Stimulated activated CD4-positive, alpha-beta T cell treated with anti-CD3 and anti-CD28 coated beads, Interleukin-4, amount 100 ng/mL, for 48 hours (primary cell): ENCODE measurements around the gene NFIC.
"Not testable (repeated sequence)": the region's sequence is repeated elsewhere in the genome, so short reads cannot be mapped to it uniquely, and the experiment has no call there.

Source experiments
- DNase-seq, 2 donors: peaks; one replicate each; pipeline ENCODE4 v3.0.0-alpha.2; 2020; ENCODE audit warnings: low read depth in 2 of 2

The NFIC gene

DNA sequence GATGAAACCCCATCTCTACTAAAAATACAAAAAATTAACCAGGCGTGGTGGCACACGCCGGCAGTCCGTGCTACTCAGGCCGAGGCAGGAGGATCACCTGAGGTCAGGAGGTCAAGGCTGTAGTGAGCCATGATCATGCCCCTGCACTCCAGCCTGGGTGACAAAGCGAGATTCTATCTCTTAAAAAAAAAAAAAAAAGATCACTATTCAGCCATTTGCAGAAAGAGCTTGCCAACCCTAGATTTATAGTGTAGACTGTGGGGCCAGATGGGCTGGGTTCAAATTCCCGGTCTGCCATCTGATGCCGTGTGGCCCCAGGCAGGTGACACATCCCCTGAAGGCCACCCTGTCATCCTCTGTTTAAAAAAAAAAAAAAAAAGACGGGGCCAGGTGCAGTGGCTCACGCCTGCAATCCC is 85.1 kb downstream of the NFIC start:
- DNase-seq = no peak

DNA sequence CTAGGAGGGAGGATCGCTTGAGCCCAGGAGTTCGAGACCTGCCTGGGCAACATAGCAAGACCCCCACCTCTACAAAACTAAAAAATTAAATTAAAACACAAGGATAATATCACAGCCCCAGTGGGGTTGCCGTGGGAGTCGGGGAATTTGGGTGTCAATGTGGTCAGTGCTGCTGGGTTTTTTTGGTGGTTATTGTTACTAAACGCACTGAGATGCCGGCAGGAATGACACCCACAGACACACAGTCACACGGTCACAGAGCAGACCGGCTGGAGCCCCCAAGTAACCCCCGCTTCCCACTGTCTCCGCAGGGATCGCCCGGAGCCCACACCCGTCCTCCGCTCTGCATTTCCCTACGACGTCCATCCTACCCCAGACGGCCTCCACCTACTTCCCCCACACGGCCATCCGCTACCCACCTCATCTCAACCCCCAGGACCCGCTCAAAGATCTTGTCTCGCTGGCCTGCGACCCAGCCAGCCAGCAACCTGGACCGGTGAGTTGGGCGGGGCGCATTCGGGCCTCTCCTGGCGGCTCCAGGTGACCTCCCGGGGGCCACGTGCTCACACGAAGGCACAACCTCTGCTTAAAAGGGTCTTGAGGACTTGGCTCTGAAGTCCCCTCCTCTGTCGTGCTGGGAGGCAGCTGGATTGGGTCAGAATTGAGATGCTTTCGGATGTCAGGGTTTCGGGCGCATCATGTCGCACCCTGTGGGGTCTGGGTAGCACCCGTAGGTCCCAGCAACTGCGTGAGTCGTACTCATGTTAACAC is 86.0 kb downstream of the NFIC start:
- DNase-seq = no peak

DNA sequence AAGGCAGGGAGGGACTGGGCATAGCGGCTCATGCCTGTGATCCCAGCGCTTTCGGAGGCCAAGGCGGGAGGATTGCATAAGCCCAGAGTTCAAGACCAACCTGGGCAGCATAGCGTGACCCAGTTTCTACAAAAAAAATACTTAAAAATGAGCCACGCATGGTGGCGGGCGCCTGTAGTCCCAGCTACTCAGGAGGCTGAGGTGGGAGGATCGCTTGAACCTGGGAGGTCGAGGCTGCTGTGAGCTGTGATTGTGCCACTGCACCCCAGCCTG is 86.5 kb downstream of the NFIC start:
- not testable (repeated sequence) for DNase-seq

DNA sequence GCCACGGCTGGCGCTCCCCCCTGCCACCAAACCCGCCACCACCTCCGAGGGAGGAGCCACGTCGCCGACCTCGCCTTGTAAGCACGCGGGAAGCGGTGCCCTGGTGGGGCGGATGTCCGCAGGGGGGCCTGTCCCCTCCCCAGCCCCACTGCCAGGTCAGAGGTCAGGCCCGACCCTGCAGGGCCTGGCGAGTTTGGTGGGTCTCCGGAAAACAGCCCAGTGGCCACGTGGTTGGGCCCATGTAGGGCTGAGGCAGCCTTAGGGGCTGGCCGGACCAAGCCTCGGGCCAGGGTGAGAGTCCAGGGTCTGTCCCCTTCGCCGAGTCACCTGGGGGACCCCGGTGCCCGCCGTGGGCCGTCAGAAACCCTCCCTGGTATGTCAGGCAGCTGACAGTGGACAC is 87.5 kb downstream of the NFIC start:
- no peak for DNase-seq

DNA sequence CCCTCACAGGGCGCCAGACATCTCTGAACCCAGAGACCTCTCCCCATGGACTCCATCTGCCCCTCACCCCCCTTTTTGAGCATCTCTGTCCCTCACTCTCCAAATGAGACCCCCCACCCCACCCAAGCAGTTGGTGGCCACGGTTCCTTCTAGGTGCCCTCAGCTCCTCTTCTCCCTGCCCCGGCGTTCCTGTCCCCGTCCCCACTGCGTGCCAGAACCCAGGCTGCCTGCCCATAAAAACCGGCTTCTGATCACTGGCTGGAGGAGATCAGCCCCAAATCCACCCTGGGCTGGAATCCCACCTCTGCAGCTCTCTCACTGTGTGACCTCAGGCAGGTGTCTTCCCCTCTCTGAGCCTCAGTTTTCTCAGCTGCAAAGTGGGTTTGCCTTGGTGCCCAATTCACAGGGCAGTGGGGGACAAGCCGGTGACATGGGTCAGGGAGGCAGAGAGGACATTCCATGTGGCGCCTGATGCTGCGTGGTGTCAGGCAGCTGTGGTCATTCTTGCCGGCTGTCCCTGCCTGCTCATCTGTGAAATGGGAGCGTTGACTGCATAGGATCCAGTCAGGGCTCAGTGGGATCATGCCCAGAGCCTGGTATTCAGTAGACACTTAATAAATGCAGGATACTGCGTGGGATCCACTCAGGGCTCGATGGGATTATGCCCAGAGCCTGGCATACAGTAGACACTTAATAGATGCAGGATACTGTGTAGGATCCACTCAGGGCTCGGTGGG is 88.4 kb downstream of the NFIC start:
- DNase-seq = no peak

DNA sequence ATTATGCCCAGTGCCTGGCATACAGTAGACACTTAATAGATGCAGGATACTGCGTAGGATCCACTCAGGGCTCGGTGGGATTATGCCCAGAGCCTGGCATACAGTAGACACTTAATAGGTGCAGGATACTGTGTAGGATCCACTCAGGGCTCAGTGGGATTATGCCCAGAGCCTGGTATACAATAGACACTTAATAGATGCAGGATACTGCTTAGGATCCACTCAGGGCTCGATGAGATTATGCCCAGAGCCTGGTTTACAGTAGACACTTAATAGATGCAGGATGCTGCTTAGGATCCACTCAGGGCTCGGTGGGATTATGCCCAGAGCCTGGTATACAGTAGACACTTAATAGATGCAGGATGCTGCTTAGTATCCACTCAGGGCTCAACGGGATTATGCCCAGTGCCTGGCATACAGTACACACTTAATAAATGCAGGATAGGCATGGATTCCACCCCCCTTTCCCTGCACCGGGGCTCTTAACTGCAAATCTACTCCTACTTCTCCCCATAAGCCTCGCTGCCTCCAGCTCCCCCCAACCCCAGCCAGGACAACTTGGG is 89.1 kb downstream of the NFIC start:
- no peak for DNase-seq

DNA sequence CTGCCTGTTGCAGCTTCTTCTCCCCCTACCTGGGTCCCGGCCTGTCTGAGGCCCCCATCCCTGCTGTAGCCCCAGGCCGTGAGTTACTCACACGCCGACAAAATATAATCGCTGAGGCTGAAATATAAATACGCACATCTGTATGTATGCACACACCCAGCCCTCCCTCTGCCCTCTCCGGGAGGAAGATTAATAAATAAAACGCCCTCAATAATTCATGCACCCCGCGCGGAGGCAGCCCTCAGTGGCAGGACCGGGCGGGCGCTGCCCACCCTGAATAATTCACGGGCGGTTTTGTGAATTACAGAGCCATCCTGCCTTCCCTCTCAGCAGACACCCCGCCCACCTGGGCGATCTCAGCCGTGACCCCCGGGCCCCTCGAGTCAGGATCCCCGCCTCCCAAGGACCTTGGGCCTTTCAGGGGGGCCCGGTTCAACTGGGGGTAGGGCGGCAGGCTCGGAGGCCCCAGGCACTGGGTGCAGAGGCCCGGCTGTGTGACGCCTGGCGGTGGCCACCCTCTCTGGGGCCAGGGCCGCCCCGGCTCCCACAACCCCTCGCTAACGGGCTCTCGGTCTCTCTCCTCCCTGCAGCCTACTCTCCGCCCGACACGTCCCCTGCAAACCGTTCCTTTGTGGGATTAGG is 89.7 kb downstream of the NFIC start:
- DNase-seq = no peak

DNA sequence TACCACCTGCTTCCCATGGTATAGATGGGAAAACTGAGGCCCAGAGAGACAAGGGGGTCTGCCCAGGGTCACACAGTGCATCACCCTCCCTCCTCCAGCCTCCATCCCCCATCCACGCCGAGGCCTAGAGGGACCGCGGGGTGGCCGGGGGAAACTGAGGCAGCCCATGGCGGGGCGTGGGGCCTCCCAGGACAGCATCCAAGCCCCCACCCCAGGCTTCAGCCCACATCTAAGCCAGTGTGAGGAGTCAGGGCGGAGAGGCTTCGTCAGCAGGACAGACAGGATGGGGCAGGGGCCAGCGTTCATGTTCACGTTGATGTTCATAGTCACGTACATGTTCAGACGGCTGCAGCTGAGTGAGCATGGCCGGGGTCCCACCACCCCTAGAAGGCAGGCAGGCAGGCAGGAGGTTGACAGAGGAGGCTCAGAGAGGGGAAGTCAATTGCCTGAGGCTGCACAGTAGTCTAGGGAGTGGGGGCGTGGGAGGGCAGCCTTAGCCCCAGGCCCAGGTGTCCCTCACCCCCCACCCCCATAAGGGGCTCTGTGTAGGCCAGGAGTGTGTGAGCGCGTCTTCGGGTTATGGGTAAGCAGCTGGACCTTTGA is 90.6 kb downstream of the NFIC start:
- no peak for DNase-seq

DNA sequence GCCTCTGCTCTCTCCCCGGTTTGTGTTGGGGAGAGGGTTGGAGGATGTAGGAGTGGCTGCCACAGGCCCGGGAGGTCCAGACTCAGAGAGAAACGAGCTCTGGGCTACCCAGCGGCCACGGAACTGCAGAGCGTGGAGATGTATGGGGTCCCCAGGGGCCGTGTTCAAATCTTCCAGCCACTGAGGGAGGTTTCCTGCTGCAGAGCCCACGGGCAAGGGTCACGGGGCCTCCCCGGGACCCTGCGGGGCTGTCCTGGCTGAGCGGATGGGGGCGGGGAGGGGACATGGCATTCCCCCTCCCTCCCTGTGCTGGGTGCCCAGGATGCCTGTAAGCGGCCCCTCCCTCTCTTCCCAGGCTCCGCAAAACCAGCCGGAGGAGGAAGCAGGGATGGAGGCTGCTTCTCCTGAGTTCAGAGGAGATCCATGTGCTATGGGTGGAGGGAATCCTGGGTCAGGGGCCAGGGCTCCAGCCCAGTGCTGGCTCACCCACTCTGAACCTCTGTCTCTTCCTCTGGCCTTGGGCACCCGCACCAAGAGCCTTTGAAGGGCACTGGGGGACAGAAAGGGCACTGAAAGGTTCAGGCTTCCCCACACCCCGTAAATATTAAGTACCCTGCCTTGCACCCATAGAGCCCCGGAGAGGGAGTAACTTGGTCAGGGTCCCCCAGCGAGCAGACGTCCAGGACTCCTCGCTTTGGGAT is 91.3 kb downstream of the NFIC start:
- DNase-seq = no peak

DNA sequence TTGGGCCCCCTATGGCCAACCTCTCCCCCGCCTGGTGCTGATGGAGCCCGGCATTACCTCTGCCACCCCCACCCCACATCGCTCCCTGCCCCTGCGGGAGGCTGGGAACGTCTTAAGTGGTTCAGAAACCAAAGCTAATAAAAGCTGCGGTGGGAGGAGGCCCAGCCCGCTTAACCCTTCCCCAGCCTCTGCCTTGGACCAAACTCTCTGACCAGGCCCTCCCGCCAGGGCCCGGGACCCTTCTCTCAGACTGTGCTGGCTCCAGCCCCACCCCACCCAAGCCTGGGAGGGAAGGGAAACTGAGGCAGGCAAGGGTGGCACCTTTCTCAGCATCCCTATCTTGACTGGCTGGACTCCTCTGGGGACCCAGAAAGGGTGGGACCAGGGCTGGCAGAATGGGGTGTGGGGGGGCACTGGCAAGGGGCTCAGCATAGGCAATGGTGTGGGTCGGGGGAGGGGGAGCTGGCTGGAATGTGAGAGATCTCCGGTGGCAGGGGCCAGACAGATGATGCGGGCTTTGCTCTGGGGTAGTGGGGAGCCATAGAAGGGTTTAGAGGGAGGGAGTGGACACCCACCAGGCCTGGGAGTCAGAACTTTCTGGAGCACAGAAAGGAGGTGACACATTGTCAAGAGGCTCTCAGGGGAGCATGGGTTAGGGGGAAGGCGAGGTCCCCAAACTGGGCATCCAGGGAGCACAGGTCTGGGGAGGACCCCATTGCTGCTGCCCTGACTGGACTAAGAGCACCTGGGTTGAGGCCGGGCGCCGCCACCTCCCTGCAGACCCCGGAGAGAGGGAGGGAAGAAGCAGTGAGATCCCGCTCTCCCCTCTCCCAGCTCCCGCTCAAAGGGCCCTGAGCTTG is 92.1 kb downstream of the NFIC start:
- DNase-seq = no peak

DNA sequence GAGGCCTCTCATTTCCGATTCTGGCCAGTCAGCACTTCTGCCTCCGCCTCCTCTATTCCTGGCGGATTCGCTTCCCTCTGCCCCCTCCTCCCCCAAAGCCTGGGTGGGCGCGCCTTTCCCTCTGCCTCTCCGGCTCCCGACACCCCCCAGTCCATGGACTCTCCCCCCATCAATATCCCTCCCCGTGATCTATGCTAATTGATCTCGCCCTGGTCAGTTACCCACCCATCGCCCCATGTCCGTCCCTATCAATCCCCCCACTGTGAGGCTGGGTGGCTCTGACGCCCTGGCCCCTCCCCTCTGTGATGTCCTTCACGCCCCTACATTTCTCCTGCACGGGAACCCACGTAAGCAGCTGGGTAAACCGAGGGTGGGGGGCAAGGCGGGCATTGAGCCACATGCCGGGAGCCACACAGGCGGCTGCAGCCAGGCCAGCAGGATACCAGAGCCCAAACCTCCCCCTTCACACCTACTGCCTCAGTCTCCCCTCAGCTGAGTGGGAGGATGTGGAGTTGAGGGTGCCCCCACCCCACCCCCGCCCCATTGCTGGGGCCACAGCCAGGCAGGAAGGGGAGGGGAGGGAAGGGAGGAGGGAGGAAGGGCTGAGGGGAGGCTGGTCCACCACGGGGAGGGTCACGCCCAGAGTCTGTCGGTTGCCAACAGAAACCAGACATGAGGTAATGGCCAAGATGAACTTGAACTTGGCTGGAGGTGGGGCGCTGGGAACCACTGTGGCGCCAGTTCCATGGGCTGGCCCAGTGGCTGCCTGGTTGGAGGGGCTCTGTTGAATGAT is 92.9 kb downstream of the NFIC start:
- no peak for DNase-seq

DNA sequence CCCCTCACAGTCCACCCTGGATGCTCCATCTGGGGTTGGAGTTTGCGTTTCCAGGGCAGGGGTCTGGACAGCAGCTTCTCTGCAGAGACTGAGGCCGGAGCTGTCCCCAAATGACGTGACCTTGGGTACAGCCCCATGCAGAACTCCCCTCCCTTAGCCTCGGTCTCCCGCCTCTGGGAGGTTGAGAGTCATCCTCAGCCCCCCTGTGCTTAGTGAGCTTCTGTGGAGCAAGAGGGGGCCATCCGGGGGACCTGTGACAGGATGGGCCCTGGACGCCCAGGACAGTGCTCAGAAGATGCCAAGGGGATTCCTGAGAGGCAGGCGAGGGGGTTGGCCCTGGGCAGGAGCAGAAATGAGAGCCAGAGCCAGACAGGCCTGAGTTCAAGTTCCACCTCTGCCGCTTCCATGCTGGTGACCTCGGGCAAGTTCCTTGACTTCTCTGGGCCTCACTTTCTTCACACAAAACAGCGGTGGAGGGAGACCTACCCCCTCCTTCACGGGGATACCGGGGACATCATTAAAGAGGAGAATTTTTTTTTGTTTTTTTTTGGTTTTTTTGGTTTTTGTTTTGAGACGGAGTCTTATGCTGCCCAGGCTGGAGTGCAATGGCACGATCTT is 93.7 kb downstream of the NFIC start:
- no peak for DNase-seq

DNA sequence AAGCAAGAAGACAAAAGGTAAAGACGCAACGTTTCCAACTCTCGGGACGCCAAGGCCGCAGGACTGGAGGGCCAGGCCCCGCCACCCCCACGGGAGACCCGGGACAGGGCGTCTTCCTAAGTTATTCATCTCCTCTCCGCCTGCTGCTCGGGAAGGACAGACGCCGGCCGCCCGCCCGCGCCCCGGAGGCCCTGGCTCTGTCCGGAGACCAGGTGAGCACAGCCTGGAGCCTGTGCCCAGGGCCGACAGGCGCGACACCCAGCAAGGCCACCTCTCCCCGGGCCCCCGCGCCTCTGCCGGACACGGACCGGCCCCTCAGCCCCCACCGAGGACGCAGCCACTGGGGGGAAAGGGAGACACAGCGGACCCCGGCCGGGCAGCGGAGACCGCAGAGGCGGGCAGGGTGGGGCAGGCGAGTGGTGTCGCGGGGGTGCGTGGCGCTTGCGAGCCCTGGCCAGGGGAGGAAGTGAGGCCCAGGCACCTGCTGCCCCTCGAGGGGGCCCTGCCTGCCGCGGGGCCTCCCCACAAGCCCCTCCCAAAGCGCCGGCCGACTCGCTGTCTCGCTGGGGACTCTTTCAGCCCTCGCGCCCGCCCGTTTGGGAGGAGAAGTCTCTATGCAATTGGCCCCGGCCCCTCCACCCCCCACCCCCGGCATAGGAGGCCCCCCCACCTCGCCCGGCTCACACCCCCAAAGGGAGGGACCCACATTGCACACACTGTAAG is 96.8 kb downstream of the NFIC start:
- DNase-seq = no peak

DNA sequence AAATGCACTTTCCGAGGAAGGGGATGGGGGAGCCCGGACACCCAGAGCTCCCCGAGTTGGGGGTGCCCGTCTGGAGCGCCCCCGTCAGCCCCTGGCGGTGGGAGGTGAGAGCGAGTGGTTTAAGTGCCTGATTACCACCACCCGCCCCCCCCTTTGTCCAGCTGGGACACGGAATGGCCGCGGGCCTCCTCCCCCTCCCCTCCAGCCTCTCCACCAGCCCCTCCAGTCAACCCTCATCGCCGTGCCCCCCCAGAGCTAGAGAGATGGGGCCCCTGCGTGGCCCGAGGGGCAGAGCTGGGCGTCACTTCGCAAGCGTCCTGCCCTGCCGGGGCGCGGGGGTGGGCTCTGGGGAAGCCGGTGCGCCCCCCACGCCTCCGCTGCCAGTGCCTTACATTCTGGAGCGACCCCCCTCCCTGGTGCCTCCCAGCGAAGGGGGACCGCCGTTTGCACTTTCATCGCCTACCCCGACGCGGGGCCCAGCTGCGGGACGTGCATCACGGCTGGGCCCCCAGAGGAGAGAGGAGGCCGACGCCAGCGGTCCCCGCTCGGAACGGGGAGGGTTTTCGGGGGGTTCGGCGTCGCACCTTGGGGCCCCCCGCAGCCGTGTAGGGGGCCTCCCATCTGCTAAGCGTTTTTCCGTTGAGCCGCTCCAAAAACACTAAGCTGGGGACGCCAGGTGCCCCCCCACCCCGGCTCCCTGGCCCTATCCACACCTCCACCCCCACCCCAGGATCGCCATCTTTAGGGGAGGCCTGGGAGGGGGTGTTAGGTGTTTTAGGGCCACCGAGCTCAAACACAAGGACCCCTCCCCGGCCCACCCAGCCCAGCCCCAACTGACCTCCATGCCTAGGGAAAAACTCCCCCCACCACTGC is 97.6 kb downstream of the NFIC start:
- DNase-seq = no peak

DNA sequence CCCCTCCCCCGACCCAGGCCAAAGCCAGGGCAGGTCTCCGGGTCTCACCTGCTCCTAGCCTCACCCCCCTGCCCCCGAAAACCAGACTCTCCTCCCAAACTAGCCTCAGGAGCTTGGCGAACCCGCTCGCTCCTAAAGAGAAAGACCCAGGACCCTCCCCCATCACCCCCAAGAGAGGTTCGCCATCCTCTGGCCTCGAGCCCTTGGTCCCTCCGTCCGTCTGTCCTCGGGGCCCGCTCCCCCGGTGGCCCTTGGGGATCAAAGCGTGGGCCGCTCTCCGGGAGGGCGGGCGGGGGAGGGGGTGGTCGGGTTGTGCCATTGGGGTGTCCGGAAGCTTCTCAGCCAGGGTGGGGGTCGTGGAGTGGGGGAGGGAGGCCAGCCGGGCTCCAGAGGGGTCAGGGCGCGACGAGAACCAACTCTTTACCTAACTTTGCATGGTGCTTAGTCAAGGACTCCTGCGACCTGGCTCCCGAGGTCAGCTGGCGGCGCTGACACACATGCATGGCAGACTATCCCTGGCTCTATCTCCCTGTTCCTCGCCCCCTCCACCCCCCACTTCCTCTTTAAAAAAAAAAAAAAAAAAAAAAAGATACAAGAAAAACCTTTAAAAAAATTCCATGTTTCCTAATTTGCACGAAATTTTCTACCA is 98.3 kb downstream of the NFIC start:
- no peak for DNase-seq

DNA sequence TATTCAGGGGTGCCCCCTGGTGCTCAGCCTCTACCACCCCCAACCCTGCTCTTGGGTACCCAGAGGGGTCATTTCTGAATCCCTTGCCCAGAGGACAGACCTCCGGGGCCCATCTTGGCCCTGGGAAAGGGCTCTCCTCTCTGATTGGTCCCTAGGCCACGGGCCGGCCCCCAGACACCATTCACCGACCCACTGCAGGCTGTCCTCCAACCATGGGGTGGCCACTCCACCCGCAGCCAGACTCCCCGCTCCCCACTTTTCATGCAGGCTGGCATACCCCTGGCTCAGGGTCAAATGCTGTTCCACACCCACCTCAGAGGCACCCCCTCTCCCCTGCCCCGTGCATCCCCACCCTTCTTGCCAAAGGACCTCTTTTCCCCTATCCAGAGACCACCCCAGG is 99.2 kb downstream of the NFIC start:
- DNase-seq = no peak

DNA sequence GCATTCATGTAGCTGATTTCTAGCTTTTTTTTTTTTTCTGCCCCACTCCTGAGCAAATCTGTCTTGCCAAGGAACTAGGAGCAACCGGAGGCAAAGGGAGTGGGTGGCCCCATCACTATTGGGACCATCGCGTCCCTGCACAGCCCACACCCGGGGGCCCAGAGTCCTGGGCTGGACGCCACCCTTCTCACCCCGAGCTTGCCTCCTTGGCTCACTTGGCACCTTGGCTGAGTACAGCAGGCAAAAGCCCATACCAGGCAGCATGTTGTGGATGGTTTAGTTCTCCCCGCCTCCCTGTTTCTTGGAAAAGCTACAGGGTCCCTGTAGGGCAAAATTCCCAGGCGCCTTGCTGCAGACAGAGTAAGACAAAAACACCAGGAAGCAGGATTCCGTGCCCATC is 100.3 kb downstream of the NFIC start:
- no peak for DNase-seq
